GM18909 (cell line): Measurements from ENCODE around the gene PRR7.

Experiments used
- ATAC-seq: cut with Tn5 transposase; IDR thresholded peaks from one replicate; pipeline ENCODE4 v1.9.1; 2021; ENCODE audit warnings: mild to moderate bottlenecking; ENCODE audit not compliant: unreplicated experiment, poor library complexity

Gene PRR7

DNA sequence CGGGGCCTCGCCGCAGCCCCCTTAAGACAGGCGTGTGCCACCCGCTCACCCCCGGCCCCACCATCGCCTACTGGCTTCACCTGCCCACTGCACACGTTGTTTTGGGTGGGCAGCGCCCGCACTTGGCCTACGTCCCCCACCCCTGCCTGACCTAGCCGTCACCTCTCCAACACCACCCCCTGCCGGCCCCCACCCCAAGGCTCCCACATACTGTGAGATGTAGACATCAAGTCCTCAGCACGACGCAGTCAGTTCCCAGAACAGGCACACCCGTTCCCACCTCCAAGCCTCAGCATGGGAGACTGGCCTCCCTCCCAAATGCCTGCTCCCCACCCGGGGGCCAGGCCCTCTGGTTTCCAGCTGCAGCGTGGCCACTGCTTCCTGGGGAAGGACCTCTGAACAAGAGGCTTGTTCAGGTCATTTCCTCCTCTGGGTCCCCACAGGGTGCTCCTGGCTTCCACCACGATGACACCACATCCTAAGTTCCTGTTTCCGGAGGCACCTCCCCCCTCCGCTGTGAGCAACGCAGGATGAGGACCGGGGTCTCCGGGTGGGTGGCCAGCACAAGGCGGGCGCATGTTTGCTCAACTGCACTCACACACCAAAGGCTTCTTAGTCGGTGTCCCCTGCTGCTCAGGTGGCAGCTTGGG is 15.5 kb downstream of the PRR7 start:
- no peak for ATAC-seq

GRCh38 chr5:177465044-177465443 is 18.4 kb downstream of the PRR7 start:
- ATAC-seq, result no peak

DNA sequence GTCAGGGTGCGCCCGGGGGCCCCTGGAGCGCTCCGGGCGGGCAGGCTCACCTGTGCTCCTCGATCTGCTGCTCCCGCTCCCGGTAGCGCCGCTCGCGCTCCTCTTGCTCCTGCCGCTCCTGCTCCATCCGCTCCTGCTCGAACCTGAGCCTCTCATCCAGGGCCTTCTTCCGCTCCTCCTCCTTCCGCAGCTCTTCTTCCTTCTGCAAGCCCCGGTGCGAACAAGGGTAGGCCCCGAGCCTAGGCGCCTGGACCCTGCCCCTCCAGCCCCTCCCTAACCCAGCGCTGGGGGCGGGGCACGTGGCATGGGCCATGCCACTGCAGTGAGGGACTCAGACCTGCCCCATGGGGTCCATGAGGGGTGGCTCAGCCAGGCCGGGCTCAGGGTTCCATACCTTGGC is 20.2 kb downstream of the PRR7 start:
- ATAC-seq, result no peak

- ATAC-seq, result no peak
Observed at GRCh38 chr5:177467436-177467835, 20.8 kb downstream of the PRR7 start.

GRCh38 chr5:177468329-177468684 is 21.7 kb downstream of the PRR7 start:
- ATAC-seq, result no peak

GRCh38 chr5:177468685-177469628 is 22.3 kb downstream of the PRR7 start:
- ATAC-seq, result no peak

DNA sequence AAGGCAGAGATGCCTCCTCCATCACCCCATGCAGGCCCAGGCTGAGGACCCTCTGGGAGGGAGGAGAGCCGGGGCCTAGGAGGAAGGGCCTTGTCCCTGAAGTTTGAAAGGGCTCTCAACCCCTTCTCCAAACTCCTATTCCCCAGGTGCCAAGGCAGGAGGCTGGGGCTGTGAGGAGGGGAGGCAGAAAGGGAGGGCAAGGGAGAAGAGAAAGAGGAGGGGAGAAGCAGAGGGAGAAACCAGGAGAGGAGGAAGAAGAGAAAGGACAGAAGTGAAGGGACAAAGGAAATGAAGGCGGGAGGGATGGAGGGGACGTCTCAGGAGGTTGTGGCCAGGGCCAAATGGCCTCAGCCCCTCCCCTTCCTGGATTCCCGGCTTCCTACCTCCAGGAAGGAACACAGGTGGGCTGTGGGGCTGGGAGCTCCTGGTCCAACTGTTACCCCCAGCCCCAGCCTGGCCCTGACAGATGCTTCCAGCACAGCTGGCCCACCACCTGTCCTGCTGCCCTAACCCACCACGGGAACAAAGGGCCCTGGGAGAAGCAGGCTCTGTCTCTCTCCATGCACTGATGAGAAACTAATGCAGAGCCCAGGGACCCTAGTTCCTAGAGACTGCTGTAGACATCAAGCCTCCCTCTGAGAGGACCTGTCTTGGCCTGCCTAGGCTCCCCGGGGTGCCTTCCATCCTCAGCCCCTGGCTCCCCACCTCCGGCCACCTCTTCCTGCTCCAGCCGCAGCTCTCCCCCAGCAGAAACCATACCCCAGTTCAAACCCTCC is 23.3 kb downstream of the PRR7 start:
- no peak for ATAC-seq

- no peak for ATAC-seq
Observed at GRCh38 chr5:177470759-177471536, 24.3 kb downstream of the PRR7 start.

GRCh38 chr5:177471610-177472356 is 25.2 kb downstream of the PRR7 start:
- no peak for ATAC-seq

DNA sequence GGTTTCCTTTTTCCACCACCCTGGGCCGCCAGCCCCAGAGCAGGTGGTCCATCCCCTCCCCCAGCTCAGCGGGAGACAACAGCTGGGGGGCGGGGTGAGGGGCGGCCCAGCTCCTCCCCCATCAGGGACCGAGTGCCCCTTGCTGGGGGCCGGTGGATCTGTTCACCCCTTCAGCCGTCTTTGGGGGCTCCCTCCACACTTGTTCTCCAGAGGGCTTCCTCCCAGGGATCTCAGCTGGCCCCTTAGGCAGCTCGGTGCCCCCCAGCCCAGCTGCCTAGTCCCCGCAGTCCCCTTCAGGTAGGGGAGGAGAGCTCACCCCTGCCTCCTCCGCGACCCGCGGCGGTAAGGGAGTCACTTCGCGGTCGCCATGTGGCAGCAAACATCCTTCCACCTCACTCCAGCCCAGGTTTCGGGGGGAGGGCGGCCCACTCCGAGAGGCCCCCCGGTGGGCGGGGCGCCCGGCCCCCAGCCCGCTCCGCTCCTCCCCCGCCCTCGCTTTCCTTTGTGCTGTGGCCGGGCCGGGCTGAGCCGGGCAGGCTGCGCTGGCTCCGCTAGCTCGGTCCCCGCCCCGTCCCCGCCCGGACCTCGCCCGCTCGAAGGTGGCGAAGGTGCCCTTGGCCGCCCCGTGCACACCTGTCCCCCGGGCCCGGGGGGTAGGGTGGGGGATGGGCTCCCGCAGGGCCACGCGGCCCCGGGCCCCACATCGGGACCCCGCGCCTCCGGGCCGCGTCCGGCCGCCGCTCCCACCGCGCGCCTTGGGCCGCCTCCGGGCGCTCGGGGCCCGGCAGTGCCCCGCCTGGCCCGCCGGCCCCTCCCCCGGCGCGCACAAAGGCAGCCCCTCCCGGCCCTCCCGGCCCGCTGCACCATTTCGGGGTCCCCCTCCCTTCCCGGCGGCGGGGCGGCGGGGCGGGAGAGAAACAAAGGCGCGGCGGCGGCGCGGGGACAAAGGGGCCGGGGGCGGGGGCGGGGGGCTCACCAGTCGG is 26.1 kb downstream of the PRR7 start:
- no peak for ATAC-seq

DNA sequence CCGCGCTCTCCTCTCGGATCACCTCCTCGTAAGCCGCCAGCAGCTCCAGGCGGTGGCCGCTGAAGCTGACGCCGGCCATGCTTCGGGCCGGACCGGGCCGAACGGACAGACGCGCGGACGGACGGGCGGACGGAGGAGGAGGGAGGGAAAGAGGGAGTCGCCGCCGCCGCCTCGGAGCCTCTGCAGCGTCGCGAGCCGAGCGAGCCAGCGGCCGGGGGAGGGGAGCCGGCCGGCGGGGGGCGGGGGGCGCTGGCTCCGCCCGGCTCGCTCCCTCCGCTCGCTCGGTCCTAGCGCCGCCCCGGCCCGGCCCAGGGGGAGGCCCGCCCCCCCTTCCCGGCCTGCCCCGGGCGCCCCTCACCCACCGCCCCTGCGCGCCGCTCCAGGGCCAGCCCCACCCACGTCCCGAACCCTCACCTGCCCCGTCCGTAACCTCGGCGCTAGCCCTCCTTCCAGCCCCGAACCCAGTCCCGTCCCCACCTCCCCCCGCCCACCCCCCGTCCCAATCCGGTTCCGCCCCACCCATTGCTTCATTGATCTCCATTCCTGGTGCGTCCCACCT is 26.9 kb downstream of the PRR7 start, which contains the start of gene DBN1:
Gene DBN1, minus strand, starts transcription at position 192 of the 559 bp plus-strand sequence. Its CDS starts 113 bp downstream, at position 79.
- no peak for ATAC-seq

DNA sequence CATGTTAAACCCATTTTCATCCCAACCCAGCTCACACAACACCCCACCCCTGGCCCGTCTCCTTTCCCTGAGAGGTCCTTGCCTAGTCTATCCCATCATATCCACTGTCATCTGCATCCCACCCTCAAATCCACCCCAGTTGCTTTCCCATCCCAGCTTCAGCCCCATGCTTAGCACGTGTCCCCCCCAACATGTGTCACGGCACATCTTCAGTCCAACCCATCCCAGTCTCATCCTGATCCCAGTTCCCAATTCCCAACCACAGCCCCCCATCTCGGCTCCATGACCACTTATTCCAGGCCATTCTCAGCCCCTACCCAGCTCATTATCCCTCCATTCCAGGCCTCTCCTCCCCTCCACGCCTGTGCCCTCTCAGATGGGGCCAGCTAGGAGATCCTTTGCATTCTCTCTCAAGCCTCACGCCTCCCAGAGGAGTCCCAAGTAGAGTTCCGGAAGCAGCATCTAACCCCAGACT is 27.4 kb downstream of the PRR7 start:
- no peak for ATAC-seq

DNA sequence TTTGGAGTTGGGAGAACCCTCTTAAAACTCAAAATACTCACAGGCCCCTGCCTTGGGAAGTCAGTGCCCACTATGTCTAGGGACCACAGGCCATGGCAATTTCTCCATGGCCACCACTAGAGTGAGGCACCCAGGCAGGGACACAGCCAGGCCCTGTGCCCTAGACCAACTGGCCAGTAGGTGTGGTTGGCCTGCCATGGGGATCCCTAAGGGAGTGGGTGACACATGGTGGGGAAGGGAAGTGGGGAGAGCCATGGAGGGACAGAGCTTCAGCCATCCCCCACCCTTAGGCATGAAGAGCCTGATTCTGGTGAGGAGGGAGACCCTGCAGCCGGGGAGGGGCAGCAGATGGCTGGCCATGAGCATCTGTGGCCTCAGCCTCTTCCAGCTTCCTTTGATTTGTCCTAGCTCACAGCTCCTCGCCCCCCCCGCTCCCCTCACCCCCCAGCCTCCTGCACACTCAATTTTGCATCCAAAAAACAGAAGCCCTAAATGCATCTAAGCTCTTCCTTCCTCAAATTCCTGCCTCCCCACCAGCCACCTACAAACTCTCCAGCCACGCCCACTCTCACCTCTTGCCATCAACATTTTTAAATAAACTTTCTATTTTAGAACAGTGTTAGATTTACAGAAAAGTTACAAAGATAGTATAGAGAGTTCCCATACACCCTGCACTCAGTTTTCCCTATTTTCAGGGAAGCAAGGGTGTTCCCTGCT is 28.4 kb downstream of the PRR7 start:
- ATAC-seq, result no peak

DNA sequence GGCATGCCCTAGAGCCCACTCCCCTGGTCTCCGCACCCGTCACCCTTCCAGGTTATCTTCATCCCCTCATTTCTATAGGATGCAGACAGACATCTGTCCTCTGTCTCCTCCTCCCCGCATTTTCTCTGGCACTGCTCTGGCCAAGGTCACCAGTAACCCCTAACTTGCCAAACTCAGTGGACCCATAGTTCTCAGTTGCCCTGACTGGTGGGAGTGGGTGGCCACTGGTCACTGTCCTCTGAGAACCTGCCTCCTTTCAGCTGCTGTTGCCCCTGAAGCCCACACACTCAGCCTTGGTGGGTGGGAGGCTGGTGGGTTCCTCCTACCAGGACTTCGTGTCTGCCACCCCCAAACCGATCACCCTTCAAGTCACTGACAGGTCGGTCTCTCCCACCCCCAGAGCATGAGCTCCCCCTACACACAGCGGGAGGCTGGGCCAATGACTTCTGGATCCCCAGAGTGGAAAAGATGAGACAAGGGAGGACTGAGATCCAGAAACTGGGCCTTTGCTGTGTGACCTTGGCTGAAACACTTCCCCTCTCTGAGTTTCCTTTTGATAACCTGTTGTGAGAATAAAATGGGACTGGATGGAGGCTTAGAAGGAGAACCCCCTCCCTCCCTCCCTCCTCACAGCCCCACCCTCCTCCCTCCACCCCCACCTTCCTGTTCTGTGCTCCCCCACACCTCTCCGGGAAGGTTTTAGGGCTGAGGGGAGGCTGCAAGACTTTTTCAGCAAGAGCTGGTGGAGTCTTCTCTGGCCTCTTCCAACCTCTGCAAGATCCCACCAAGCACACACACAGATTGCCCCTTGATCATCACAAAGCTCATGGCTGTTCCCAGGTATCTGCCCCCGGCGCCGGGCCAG is 29.2 kb downstream of the PRR7 start:
- no peak for ATAC-seq

- ATAC-seq, result no peak
Observed at GRCh38 chr5:177476531-177477233, 30.1 kb downstream of the PRR7 start.
